K562 (cell line): ENCODE data around the gene AFAP1. TPM values are rescaled to one million over a fixed set of nuclear protein-coding genes. Genes with fewer than 3 reads are reported as not detected.

Experiments
- ATAC-seq: fragments of 200-7000 bp; cut with Tn5 transposase; 3 replicates; pipeline ENCODE4 v1.9.1; 2020; ENCODE audit warnings: moderate library complexity
- BruUV-seq: library from RNA; stranded (reverse); fragments of 400-500 nt; replicated peaks from 2 replicates; lab custom pipeline; 2021; lab: Mats Ljungman, UMichigan
- CTCF ChIA-PET: fragments of 300-600 bp; formaldehyde crosslinking; extraction: SDS; loops from one replicate; lab custom pipeline; 2021; ENCODE audit warnings: low intra/inter-chr PET ratio; lab: Yijun Ruan, JAX
- POLR2A ChIA-PET: fragments of 300-600, 350-650 bp; sonication (Branson Sonifier 250); formaldehyde crosslinking; extraction: SDS; loops from one replicate; lab custom pipeline; 2021; ENCODE audit warnings: antibody characterized with exemption, inconsistent platforms; lab: Yijun Ruan, JAX
- DNase-seq, 4 experiments: peaks; one replicate each; pipeline versions ENCODE4 v3.0.0 to v3.0.0-alpha.2; 2011 to 2018; ENCODE audit warnings: low spot score in 3 of 4, mixed read lengths in 3 of 4; ENCODE audit errors: extremely low read depth in 1 of 4
- FAIRE-seq: peaks from 2 replicates; lab custom pipeline; 2011; peaks lifted over from hg19 to GRCh38; lab: Jason Lieb, UNC
- H2AFZ ChIP-seq: 2 replicates; pipeline ENCODE4 v1.6.0; 2011; ENCODE audit warnings: low read depth, low read length, control low read depth, inconsistent platforms
- H3K27ac ChIP-seq: fragments of 200-600 bp; 3 replicates; pipeline ENCODE4 v1.8.0; 2011; ENCODE audit warnings: low read depth, mild to moderate bottlenecking, control low read depth, inconsistent platforms, low read length, moderate library complexity, mixed read lengths; ENCODE audit errors: extremely low read depth
- H3K27me3 ChIP-seq, 2 experiments: fragments of 300-600 bp in 1 of 2; 2 replicates in 1 of 2; 3 replicates in 1 of 2; pipeline versions ENCODE4 v1.6.0 to v1.8.0; 2011; ENCODE audit warnings: inconsistent platforms in 2 of 2, low read length in 2 of 2, mild to moderate bottlenecking in 1 of 2, mixed read lengths in 1 of 2, moderate library complexity in 1 of 2; ENCODE audit not compliant: control insufficient read depth in 2 of 2, insufficient read depth in 2 of 2
- H3K36me3 ChIP-seq: fragments of 300-600 bp; 3 replicates; pipeline ENCODE4 v1.8.0; 2011; ENCODE audit warnings: mild to moderate bottlenecking, low read length, inconsistent platforms; ENCODE audit not compliant: control insufficient read depth, insufficient read depth
- H3K4me1 ChIP-seq, 2 experiments: fragments of 200-600 bp in 1 of 2; replicated peaks in 1 of 2; 2 replicates in 1 of 2; 3 replicates in 1 of 2; pipeline versions ENCODE4 v1.5.1 to v1.8.0; 2011; ENCODE audit warnings: inconsistent platforms in 2 of 2, low read length in 2 of 2, mild to moderate bottlenecking in 1 of 2, mixed read lengths in 1 of 2, moderate library complexity in 1 of 2; ENCODE audit not compliant: control insufficient read depth in 2 of 2, insufficient read depth in 2 of 2
- H3K4me2 ChIP-seq: 2 replicates; pipeline ENCODE4 v1.6.1; 2011; ENCODE audit warnings: low read length, control low read depth, inconsistent platforms, mixed read lengths; ENCODE audit not compliant: insufficient read depth
- H3K4me3 ChIP-seq: fragments of 200-600 bp; sonication (generic), shearing (Covaris generic); 2 replicates; pipeline ENCODE4 v1.5.1; 2016; ENCODE audit warnings: control low read depth, inconsistent platforms
- H3K79me2 ChIP-seq: fragments of 200-600 bp; 3 replicates; pipeline ENCODE4 v1.8.0; 2011; ENCODE audit warnings: low read length, inconsistent platforms; ENCODE audit not compliant: control insufficient read depth, insufficient read depth
- H3K9ac ChIP-seq, 2 experiments: 2 replicates each; pipeline versions ENCODE4 v1.6.0 to v1.6.1; 2011; ENCODE audit warnings: low read depth in 2 of 2, low read length in 2 of 2, control low read depth in 1 of 2, inconsistent platforms in 1 of 2, mild to moderate bottlenecking in 1 of 2, mixed read lengths in 1 of 2; ENCODE audit not compliant: insufficient read depth in 1 of 2
- H3K9me1 ChIP-seq: one replicate; pipeline ENCODE4 v1.6.0; 2011; ENCODE audit warnings: inconsistent platforms, mild to moderate bottlenecking, low read length, moderate library complexity; ENCODE audit not compliant: control insufficient read depth, insufficient read depth
- H3K9me3 ChIP-seq: replicated peaks from 2 replicates; pipeline ENCODE4 v1.5.1; 2011; ENCODE audit warnings: low read depth, low read length, inconsistent platforms; ENCODE audit not compliant: control insufficient read depth, insufficient read depth
- H4K20me1 ChIP-seq: replicated peaks from 2 replicates; pipeline ENCODE4 v1.6.1; 2011; ENCODE audit warnings: low read length, inconsistent platforms, mixed read lengths; ENCODE audit not compliant: control insufficient read depth, insufficient read depth
- ATF4 ChIP-seq: fragments of 450-650 bp; formaldehyde crosslinking; IDR thresholded peaks from 2 replicates; pipeline ENCODE4 v1.4.0; 2022; ENCODE audit warnings: mild to moderate bottlenecking, moderate library complexity
- BACH1 ChIP-seq: fragments of 200-800 bp; sonication (Bioruptor generic); IDR thresholded peaks from 2 replicates; pipeline ENCODE4 v1.6.1; 2016; ENCODE audit warnings: missing genetic modification characterization, missing compliant biosample characterization
- CBFA2T2 ChIP-seq: fragments of 450-650 bp; conservative IDR thresholded peaks from 2 replicates; pipeline ENCODE4 v1.6.1; 2017; ENCODE audit warnings: mild to moderate bottlenecking
- CTBP1 ChIP-seq: fragments of 450-650 bp; IDR thresholded peaks from 2 replicates; pipeline ENCODE4 v1.6.1; 2016; ENCODE audit warnings: borderline replicate concordance
- CTCF ChIP-seq, 3 experiments: IDR thresholded peaks in 2 of 3; conservative IDR thresholded peaks in 1 of 3; 2 replicates each; pipeline ENCODE4 v1.5.1; 2011 to 2012; ENCODE audit warnings: low read length in 3 of 3, mild to moderate bottlenecking in 3 of 3, control low read depth in 2 of 3, improper control_type of control experiment in 1 of 3, inconsistent platforms in 1 of 3, low read depth in 1 of 3, mixed read lengths in 1 of 3, moderate library complexity in 1 of 3; ENCODE audit not compliant: insufficient read depth in 2 of 3
- ERF ChIP-seq: fragments of 450-650 bp; formaldehyde crosslinking; IDR thresholded peaks from 2 replicates; pipeline ENCODE4 v1.4.0; 2020; ENCODE audit warnings: mild to moderate bottlenecking, mixed read lengths
- HDAC6 ChIP-seq: IDR thresholded peaks from 2 replicates; pipeline ENCODE4 v1.6.1; 2012; ENCODE audit warnings: low read depth, mild to moderate bottlenecking, control low read depth, inconsistent platforms, low read length, moderate library complexity
- MBD2 ChIP-seq: sonication (generic); IDR thresholded peaks from 2 replicates; pipeline ENCODE4 v1.6.1; 2016; ENCODE audit warnings: low read depth, borderline replicate concordance
- MCM2 ChIP-seq: fragments of 450-650 bp; IDR thresholded peaks from 2 replicates; pipeline ENCODE4 v1.6.1; 2017; ENCODE audit warnings: low read depth, mild to moderate bottlenecking
- MXI1 ChIP-seq: IDR thresholded peaks from 2 replicates; pipeline ENCODE4 v1.6.1; 2011; ENCODE audit warnings: low read depth, mild to moderate bottlenecking, improper control_type of control experiment, low read length
- RAD21 ChIP-seq, 2 experiments: fragments of 250-450 bp in 1 of 2; fragments of 450-650 bp in 1 of 2; sonication (Bioruptor Pico) in 1 of 2; formaldehyde crosslinking in 1 of 2; IDR thresholded peaks in 1 of 2; conservative IDR thresholded peaks in 1 of 2; 2 replicates each; pipeline versions ENCODE4 v1.4.0 to v1.8.0; 2020 to 2022; ENCODE audit warnings: mild to moderate bottlenecking in 2 of 2, moderate library complexity in 1 of 2
- SIRT6 ChIP-seq: IDR thresholded peaks from one replicate; pipeline ENCODE4 v1.6.1; 2012; ENCODE audit warnings: low read depth, mild to moderate bottlenecking, control low read depth, inconsistent platforms, low read length, moderate library complexity
- SMAD4 ChIP-seq: fragments of 250-450 bp; sonication (Bioruptor Pico); conservative IDR thresholded peaks from 2 replicates; pipeline ENCODE4 v1.8.0; 2021; ENCODE audit warnings: inconsistent platforms, mild to moderate bottlenecking, moderate library complexity
- SRSF9 ChIP-seq: fragments of 200-400 bp; formaldehyde crosslinking; IDR thresholded peaks from 2 replicates; pipeline ENCODE4 v1.6.1; 2017; ENCODE audit warnings: low read depth, low read length, borderline replicate concordance
- YY1 ChIP-seq, 3 experiments: IDR thresholded peaks; 2 replicates each; pipeline ENCODE4 v1.6.1; 2011; ENCODE audit warnings: low read length in 2 of 3, mild to moderate bottlenecking in 2 of 3, moderate library complexity in 2 of 3, borderline replicate concordance in 1 of 3, control low read depth in 1 of 3, low read depth in 1 of 3; ENCODE audit not compliant: insufficient read depth in 3 of 3, insufficient replicate concordance in 2 of 3, control insufficient read depth in 1 of 3, insufficient read length in 1 of 3; ENCODE audit errors: extremely low read depth in 1 of 3
- ZBTB1 ChIP-seq: sonication (generic); formaldehyde crosslinking; IDR thresholded peaks from 2 replicates; pipeline ENCODE4 v1.8.1; 2023; ENCODE audit warnings: missing genetic modification reagents, low read depth, mild to moderate bottlenecking, borderline replicate concordance
- ZKSCAN8 ChIP-seq: fragments of 200-800 bp; sonication (Bioruptor generic); IDR thresholded peaks from 2 replicates; pipeline ENCODE4 v1.6.1; 2016; ENCODE audit warnings: missing genetic modification characterization, missing compliant biosample characterization
- WGBS: fragments of 100-300 bp; shearing (Covaris generic); methylation state at CpG from one replicate; pipeline ENCODE4 v1.1.6; 2016; ENCODE audit warnings: low coverage, mixed read lengths; ENCODE audit not compliant: insufficient coverage; ENCODE audit errors: missing lambda C conversion rate; 5-methylcytosine and 5-hydroxymethylcytosine counted together
- in situ Hi-C: fragments of 300-500 bp; cut with MboI; formaldehyde crosslinking; loops from 4 replicates; pipeline ENCODE4 v1.15.0; 2018; ENCODE audit warnings: inconsistent platforms, mixed read lengths
- intact Hi-C: fragments of 100-400 bp; cut with micrococcal nuclease; formaldehyde crosslinking; loops from 2 replicates; pipeline ENCODE4 v1.14.2; 2022
- polyA plus RNA-seq, 8 experiments: library from polyadenylated mRNA; depleted of rRNA in 4 of 8; stranded (reverse) in 5 of 8; unstranded in 3 of 8; fragments of >200 nt; fragmentation: Nextera tagmentation in 2 of 8; fragmentation: Illumina TruSeq in 1 of 8; extraction: Ambion mirVana in 2 of 8; extraction: Trizol in 1 of 8; gene quantifications; 2 replicates each; pipeline versions ENCODE4 v1.2.1 to v1.2.3, GENCODE V29; 2011 to 2014; ENCODE audit warnings: inconsistent platforms in 1 of 8, missing spikeins in 1 of 8
- total RNA-seq, 7 experiments: library from RNA; depleted of rRNA in 6 of 7; stranded (reverse); fragments of >200 nt in 6 of 7; fragmentation: Illumina TruSeq in 2 of 7; extraction: Trizol in 2 of 7; gene quantifications; 2 replicates each; pipeline versions ENCODE4 v1.2.1 to v1.2.3, GENCODE V29; 2011 to 2021; ENCODE audit warnings: low replicate concordance in 1 of 7
- TF ChIP-seq, protein P1 (sequence below): fragments of 250-450 bp; sonication (Bioruptor Pico); IDR thresholded peaks from 2 replicates; pipeline ENCODE4 v1.8.0; 2021; ENCODE audit warnings: moderate library complexity, mild to moderate bottlenecking, inconsistent platforms

AFAP1 gene
- total and polyA plus RNA-seq, 9 of the 15 experiments (the other 6 are each of a cell fraction or from before 2014, with no cell fraction given) = 0.07 to 0.42 (median 0.12) TPM; not detected in 1

- TF ChIP-seq CTCF (IDR thresholded peaks at IDR 0.05 in 2 of 3, conservative IDR thresholded peaks at IDR 0.05 in 1 of 3; ENCODE audit: insufficient read depth in 2 of 3, low read depth in 1 of 3, low read length in 3 of 3) (no peak), SRSF9 (no peak), SMAD4 (CRISPR knock-in tag) (no peak), HDAC6 (no peak), MBD2 (no peak), ATF4 (CRISPR knock-in tag) (no peak), ZKSCAN8 (CRISPR knock-in tag) (no peak)
Observed at GRCh38 chr4:7747566-7747965, 192.1 kb downstream of the AFAP1 start (continued).

GRCh38 chr4:7747062-7747385 is 192.6 kb downstream of the AFAP1 start:
- H3K4me3 ChIP-seq = no peak overlapping the region
- BruUV-seq = no TSS peak
- POLR2A ChIA-PET = no interaction called here
- intact Hi-C loops = no loop called here
- H3K9me1 ChIP-seq = no peaks in the 10 kb centered on the region
- WGBS = 5% methylated on average over 7 of the region's 7 CpGs
- no peak overlapping the region for H3K27ac ChIP-seq
- no peaks in the 10 kb centered on the region for H3K9me3 ChIP-seq
- in situ Hi-C loops = no loop called here
- CTCF ChIA-PET = no interaction called here
- peaks cover 17 to 60% of the 10 kb centered on the region in 2 experiments; a peak in 4 of 5 replicates for H3K27me3 ChIP-seq
- DNase-seq (no peak), FAIRE-seq (no peak), ATAC-seq (no peak)
- H3K9ac ChIP-seq = no peak overlapping the region
- H3K79me2 ChIP-seq = no peaks in the 10 kb centered on the region
- no peak for TF ChIP-seq BACH1 (tag)
- no peak for TF ChIP-seq RAD21 (CRISPR knock-in tag; conservative IDR thresholded peaks at IDR 0.05 in 1 of 2, IDR thresholded peaks at IDR 0.05 in 1 of 2)
- TF ChIP-seq MCM2 = no peak
- TF ChIP-seq MXI1 = no peak
- TF ChIP-seq CBFA2T2 = no peak
- no peak for TF ChIP-seq ZBTB1 (CRISPR knock-in tag)
- TF ChIP-seq ERF = no peak
- no peak for TF ChIP-seq SIRT6
- TF ChIP-seq CTBP1 = no peak
- TF ChIP-seq YY1 (IDR thresholded peaks at IDR 0.05; ENCODE audit: borderline replicate concordance in 1 of 3, control insufficient read depth in 1 of 3, extremely low read depth in 1 of 3, insufficient read depth in 3 of 3, insufficient read length in 1 of 3, insufficient replicate concordance in 2 of 3, low read depth in 1 of 3, low read length in 2 of 3) = no peak
- TF ChIP-seq, protein P1, sequence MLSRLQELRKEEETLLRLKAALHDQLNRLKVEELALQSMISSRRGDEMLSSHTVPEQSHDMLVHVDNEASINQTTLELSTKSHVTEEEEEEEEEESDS = no peak
- no peaks in the 10 kb centered on the region for H3K36me3 ChIP-seq
- H3K4me2 ChIP-seq = no peak overlapping the region
- H3K4me1 ChIP-seq = no peaks in the 10 kb centered on the region
- H2AFZ ChIP-seq = no peak overlapping the region
- 0 out of 2 replicates have a peak, but pooled peaks cover 7% of the 10 kb centered on the region for H4K20me1 ChIP-seq
